ENCODE measurements around the gene POLG2.
"Not testable (repeated sequence)": the region's sequence is repeated elsewhere in the genome, so short reads cannot be mapped to it uniquely, and the experiment has no call there.

Gene POLG2

GRCh38 chr17:64505340-64506200 is 8.7 kb upstream of the POLG2 start:
- peak; percentile 72 for DNase-seq (ENCODE audit: low read depth)

GRCh38 chr17:64504769-64505339 is 8.0 kb upstream of the POLG2 start:
- no peak for DNase-seq (ENCODE audit: low read depth)

- DNase-seq (ENCODE audit: low read depth) = no peak
Observed at GRCh38 chr17:64503821-64504768, 7.2 kb upstream of the POLG2 start.

- no peak for DNase-seq (ENCODE audit: low read depth)
Observed at GRCh38 chr17:64503341-64503740, 6.5 kb upstream of the POLG2 start.

GRCh38 chr17:64502809-64503208 is 6.0 kb upstream of the POLG2 start:
- DNase-seq (ENCODE audit: low read depth) = no peak

- DNase-seq (ENCODE audit: low read depth) = no peak
Observed at GRCh38 chr17:64502021-64502420, 5.2 kb upstream of the POLG2 start.

- DNase-seq (ENCODE audit: low read depth) = no peak
Observed at GRCh38 chr17:64500862-64501765, 4.3 kb upstream of the POLG2 start.

- no peak for DNase-seq (ENCODE audit: low read depth)
Observed at GRCh38 chr17:64500487-64500859, 3.6 kb upstream of the POLG2 start.

GRCh38 chr17:64499805-64500486 is 3.1 kb upstream of the POLG2 start:
- DNase-seq (ENCODE audit: low read depth) = no peak

GRCh38 chr17:64498308-64499203 is 1.7 kb upstream of the POLG2 start:
- DNase-seq (ENCODE audit: low read depth) = no peak

- DNase-seq (ENCODE audit: low read depth) = no peak
Observed at GRCh38 chr17:64497565-64498035, 746 bp upstream of the POLG2 start.

- DNase-seq (ENCODE audit: low read depth) = no peak
Observed at GRCh38 chr17:64496348-64496785, 487 bp downstream of the POLG2 start.

GRCh38 chr17:64495300-64495699 is 1.6 kb downstream of the POLG2 start:
- DNase-seq (ENCODE audit: low read depth) = not testable (repeated sequence)

GRCh38 chr17:64494121-64494520 is 2.7 kb downstream of the POLG2 start:
- no peak for DNase-seq (ENCODE audit: low read depth)

- no peak for DNase-seq (ENCODE audit: low read depth)
Observed at GRCh38 chr17:64492481-64493109, 4.3 kb downstream of the POLG2 start.

GRCh38 chr17:64491994-64492393 is 4.9 kb downstream of the POLG2 start:
- DNase-seq (ENCODE audit: low read depth) = no peak

- DNase-seq (ENCODE audit: low read depth) = no peak
Observed at GRCh38 chr17:64491034-64491860, 5.6 kb downstream of the POLG2 start.

GRCh38 chr17:64488301-64488700 is 8.6 kb downstream of the POLG2 start:
- no peak for DNase-seq (ENCODE audit: low read depth)
